ENCODE results near the gene KRT16. TPM values are rescaled to one million over a fixed set of nuclear protein-coding genes. Genes with fewer than 3 reads are reported as not detected.
"Not testable (repeated sequence)": the region's sequence is repeated elsewhere in the genome, so short reads cannot be mapped to it uniquely, and the experiment has no call there.

KRT16 gene
- polyA plus RNA-seq, 3 donors: not detected

GRCh38 chr17:41626028-41626913 is 13.7 kb upstream of the KRT16 start:
- H3K27me3 Mint-ChIP-seq (ENCODE audit: low read depth in 3 of 3): peaks cover 0 to 13% (median 6%) of the 10 kb centered on the region in 3 donors
- H3K27ac ChIP-seq (ENCODE audit: low read depth in 1 of 2, low read length in 2 of 2); H3K4me1 Mint-ChIP-seq; H3K4me3 Mint-ChIP-seq; H3K27me3 ChIP-seq (ENCODE audit: control insufficient read depth in 2 of 2, insufficient read depth in 2 of 2, low read length in 2 of 2); H3K9me3 Mint-ChIP-seq; H3K9ac ChIP-seq (ENCODE audit: insufficient read depth, low read length, poor library complexity, severe bottlenecking); DNase-seq; H3K36me3 ChIP-seq (replicated peaks in 1 of 2; ENCODE audit: control insufficient read depth in 1 of 2, insufficient read depth in 2 of 2, low read length in 2 of 2); H2AFZ ChIP-seq (ENCODE audit: insufficient read depth, low read depth, low read length, poor library complexity, severe bottlenecking); H3K4me1 ChIP-seq (ENCODE audit: control insufficient read depth in 1 of 2, insufficient read depth in 2 of 2, low read length in 2 of 2); H3K9me3 ChIP-seq (replicated peaks in 1 of 2; ENCODE audit: control insufficient read depth in 1 of 2, insufficient read depth in 1 of 2, low read length in 2 of 2); H4K20me1 ChIP-seq (ENCODE audit: insufficient read depth, low read length); H3K79me2 ChIP-seq (ENCODE audit: insufficient read depth, low read length); H3K4me3 ChIP-seq (replicated peaks in 1 of 3; ENCODE audit: low read depth in 2 of 3, low read length in 3 of 3); H3K4me2 ChIP-seq (replicated peaks; ENCODE audit: extremely low read depth, low read length, poor library complexity, severe bottlenecking); intact Hi-C loops (cut with micrococcal nuclease); H3K36me3 Mint-ChIP-seq: not testable (repeated sequence)
- peak overlapping the region in 1 of 7 donors; percentile 67 for H3K27ac Mint-ChIP-seq
- 95% methylated on average over 4 of the region's 17 CpGs for WGBS (ENCODE audit: insufficient coverage)

DNA sequence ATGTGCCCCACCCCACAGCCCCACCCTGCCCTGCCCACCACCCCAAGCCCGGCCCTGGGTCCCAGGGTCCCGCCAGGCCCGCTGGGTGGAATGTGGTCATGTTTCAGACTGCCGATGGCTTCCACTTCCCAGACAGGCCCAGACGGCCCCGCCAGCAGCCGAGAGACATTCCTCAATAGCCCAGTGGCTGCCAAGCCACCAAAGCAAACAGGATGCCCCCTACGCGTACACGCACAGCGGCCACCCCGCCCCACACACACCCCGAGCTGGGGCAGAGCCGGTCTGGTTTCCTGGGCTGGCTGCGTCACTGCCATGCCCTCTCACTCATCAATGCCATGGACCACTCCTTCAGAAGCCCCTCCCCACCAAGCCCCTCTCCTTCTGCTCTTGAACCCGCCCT is 13.0 kb upstream of the KRT16 start:
- Histone ChIP-seq H3K9me3 (replicated peaks in 1 of 2; ENCODE audit: control insufficient read depth in 1 of 2, insufficient read depth in 1 of 2, low read length in 2 of 2) (no peaks in the 10 kb centered on the region), H3K27me3 (ENCODE audit: control insufficient read depth in 2 of 2, insufficient read depth in 2 of 2, low read length in 2 of 2) (no peaks in the 10 kb centered on the region), H2AFZ (ENCODE audit: insufficient read depth, low read depth, low read length, poor library complexity, severe bottlenecking) (no peak overlapping the region), H4K20me1 (ENCODE audit: insufficient read depth, low read length) (no peaks in the 10 kb centered on the region), H3K4me1 (ENCODE audit: control insufficient read depth in 1 of 2, insufficient read depth in 2 of 2, low read length in 2 of 2) (peaks cover 6% of the 10 kb centered on the region in 2 donors), H3K4me2 (replicated peaks; ENCODE audit: extremely low read depth, low read length, poor library complexity, severe bottlenecking) (no peak overlapping the region), H3K4me3 (replicated peaks in 1 of 3; ENCODE audit: low read depth in 2 of 3, low read length in 3 of 3) (no peak overlapping the region), H3K27ac (ENCODE audit: low read depth in 1 of 2, low read length in 2 of 2) (no peak overlapping the region), H3K79me2 (ENCODE audit: insufficient read depth, low read length) (no peaks in the 10 kb centered on the region), H3K9ac (ENCODE audit: insufficient read depth, low read length, poor library complexity, severe bottlenecking) (no peak overlapping the region), H3K36me3 (replicated peaks in 1 of 2; ENCODE audit: control insufficient read depth in 1 of 2, insufficient read depth in 2 of 2, low read length in 2 of 2) (no peaks in the 10 kb centered on the region)
- peak overlapping the region in 1 of 7 donors; percentile 67 for H3K27ac Mint-ChIP-seq
- intact Hi-C loops (cut with micrococcal nuclease): no loop called here
- H3K9me3 Mint-ChIP-seq: peaks cover 0 to 1% (median 0%) of the 10 kb centered on the region in 7 donors
- WGBS (ENCODE audit: insufficient coverage): 38% methylated on average over 16 of the region's 16 CpGs
- H3K27me3 Mint-ChIP-seq (ENCODE audit: low read depth in 3 of 3): peaks cover 0 to 15% (median 6%) of the 10 kb centered on the region in 3 donors
- H3K4me1 Mint-ChIP-seq: peaks cover 6% of the 10 kb centered on the region
- DNase-seq: no peak
- no peak overlapping the region for H3K4me3 Mint-ChIP-seq
- H3K36me3 Mint-ChIP-seq: no peaks in the 10 kb centered on the region
- no peak for TF ChIP-seq CTCF (IDR thresholded peaks at IDR 0.05)

Data from CD14-positive monocyte (primary cell).